ENCODE results near the gene CMBL. TPM values are rescaled to one million over a fixed set of nuclear protein-coding genes. Genes with fewer than 3 reads are reported as not detected.
"Not testable (repeated sequence)": the region's sequence is repeated elsewhere in the genome, so short reads cannot be mapped to it uniquely, and the experiment has no call there.

CMBL gene
- total and polyA plus RNA-seq, 3 donors from 2014 or later, result 4.3 to 16.1 (median 7.2) TPM

DNA sequence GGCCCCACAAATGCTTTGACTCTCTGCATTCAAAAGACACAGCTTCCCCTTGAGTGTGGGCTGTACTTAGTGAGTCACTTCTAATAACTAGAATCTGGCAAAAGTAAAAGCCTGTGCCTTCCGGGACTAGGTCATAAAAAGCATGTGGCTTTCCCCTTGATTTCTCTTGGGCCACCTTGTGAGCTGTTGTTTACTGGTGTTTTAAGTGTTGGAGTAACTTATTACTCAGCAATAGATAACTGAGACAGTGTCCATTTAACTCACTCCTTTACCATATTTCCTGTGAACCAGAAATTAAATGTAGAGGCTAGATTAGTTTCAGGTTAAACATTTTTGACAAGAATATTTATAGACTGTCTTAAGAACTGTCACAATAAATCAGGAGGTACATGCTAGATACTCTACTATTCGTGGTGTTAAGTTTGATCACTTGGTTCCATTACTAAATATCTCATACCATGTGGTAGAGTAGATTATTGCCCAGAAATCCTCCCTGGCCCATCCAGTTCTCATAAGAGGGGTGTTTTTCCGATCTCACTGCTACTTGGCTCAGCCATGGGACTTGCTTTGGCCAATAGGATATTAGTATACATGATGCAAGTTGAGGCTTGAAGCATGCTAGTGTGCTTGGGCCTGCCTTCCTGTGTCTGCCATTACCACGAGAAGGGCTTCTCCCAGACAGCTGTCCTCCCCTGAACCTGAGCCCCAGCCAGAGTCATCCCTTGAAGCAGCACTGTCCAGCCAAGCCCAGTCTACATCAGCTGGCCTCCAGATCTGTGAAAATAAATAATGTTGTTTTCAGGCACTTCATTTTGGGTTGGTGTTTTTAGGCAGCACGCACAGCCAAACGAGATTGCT is 10.4 kb upstream of the CMBL start:
- H3K27ac ChIP-seq, result no peak overlapping the region
- WGBS, 2 donors, result 83% methylated on average over 6 of the region's 6 CpGs
- H3K9me3 ChIP-seq, result no peaks in the 10 kb centered on the region
- no peaks in the 10 kb centered on the region for H3K36me3 ChIP-seq (ENCODE audit: low read depth, missing control alignments)
- intact Hi-C loops (cut with DNase I; ENCODE audit: low total_unique reads), result no loop called here
- no peaks in the 10 kb centered on the region for H3K4me1 ChIP-seq
- H3K4me3 ChIP-seq, result no peak overlapping the region
- no peak for DNase-seq
- H3K27me3 ChIP-seq, result no peaks in the 10 kb centered on the region
- TF ChIP-seq, protein P1, sequence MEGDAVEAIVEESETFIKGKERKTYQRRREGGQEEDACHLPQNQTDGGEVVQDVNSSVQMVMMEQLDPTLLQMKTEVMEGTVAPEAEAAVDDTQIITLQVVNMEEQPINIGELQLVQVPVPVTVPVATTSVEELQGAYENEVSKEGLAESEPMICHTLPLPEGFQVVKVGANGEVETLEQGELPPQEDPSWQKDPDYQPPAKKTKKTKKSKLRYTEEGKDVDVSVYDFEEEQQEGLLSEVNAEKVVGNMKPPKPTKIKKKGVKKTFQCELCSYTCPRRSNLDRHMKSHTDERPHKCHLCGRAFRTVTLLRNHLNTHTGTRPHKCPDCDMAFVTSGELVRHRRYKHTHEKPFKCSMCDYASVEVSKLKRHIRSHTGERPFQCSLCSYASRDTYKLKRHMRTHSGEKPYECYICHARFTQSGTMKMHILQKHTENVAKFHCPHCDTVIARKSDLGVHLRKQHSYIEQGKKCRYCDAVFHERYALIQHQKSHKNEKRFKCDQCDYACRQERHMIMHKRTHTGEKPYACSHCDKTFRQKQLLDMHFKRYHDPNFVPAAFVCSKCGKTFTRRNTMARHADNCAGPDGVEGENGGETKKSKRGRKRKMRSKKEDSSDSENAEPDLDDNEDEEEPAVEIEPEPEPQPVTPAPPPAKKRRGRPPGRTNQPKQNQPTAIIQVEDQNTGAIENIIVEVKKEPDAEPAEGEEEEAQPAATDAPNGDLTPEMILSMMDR (IDR thresholded peaks at IDR 0.05), result no peak
- no peak for TF ChIP-seq POLR2A (IDR thresholded peaks at IDR 0.05)

DNA sequence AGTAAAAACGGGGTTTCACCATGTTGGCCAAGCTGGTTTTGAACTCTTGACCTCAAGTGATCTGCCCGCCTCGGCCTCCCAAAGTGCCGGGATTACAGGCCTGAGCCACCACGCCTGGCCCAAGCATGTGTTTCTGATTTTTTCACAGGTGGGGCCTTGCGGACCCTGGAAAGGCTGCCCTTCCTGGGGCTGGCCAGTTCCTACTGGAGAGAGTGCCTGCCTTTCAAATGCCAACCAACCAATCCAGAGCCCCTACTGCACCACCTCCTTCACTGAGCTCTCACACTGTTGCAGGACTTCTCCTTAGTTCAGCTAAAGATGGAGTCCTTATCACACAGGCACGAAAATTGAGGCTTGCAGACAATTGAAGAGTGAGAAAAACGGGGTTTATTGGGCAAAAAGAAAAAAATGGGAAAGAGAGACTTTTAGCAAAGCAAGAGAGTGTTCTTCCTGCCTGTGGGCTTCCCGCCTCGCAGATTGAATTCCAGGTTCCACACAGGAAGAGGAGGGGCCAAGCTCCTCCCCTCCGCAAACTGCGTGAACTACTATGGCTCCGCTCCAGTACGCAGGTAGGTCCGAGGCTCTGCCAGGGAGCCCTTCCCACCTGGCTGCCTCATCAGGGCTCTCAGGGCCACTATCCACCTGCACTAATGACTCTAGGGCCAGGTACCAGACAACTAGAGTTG is 8.3 kb upstream of the CMBL start:
- Histone ChIP-seq H3K27ac (no peak overlapping the region), H3K4me1 (no peaks in the 10 kb centered on the region), H3K36me3 (ENCODE audit: low read depth, missing control alignments) (no peaks in the 10 kb centered on the region), H3K27me3 (no peaks in the 10 kb centered on the region), H3K9me3 (no peaks in the 10 kb centered on the region), H3K4me3 (peak overlapping the region; percentile 1 to 7)
- TF ChIP-seq, protein P1 (IDR thresholded peaks at IDR 0.05), result no peak
- TF ChIP-seq POLR2A (IDR thresholded peaks at IDR 0.05), result no peak
- peak; percentile 67 for DNase-seq
- WGBS, 2 donors, result 58 to 72% methylated on average over 15 of the region's 15 CpGs
- intact Hi-C loops (cut with DNase I; ENCODE audit: low total_unique reads), result no loop called here

DNA sequence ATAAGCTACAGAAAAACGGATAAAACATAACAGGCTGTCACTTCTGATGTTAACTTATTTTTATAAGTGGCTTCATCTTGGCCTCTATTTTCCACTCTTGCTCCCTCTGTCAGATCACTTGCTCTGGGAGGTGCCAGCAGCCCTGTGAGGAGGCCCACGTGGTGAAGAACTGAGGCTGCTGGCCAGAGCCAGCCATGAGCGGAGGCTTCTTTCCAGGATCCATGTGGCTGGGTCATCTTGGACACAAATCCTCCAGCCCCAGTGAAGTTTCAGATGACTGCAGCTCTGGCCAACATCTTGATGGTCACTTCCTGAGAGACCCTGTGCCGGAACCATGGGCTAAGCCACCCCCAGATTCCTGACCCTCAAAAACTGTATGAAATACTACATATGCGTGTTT is 7.5 kb upstream of the CMBL start:
- H3K4me1 ChIP-seq, result no peaks in the 10 kb centered on the region
- H3K9me3 ChIP-seq, result no peaks in the 10 kb centered on the region
- TF ChIP-seq POLR2A (IDR thresholded peaks at IDR 0.05), result no peak
- TF ChIP-seq, protein P1 (IDR thresholded peaks at IDR 0.05), result no peak
- no peak for DNase-seq
- H3K27me3 ChIP-seq, result no peaks in the 10 kb centered on the region
- no peak overlapping the region for H3K4me3 ChIP-seq
- intact Hi-C loops (cut with DNase I; ENCODE audit: low total_unique reads), result no loop called here
- H3K36me3 ChIP-seq (ENCODE audit: low read depth, missing control alignments), result no peaks in the 10 kb centered on the region
- H3K27ac ChIP-seq, result no peak overlapping the region
- 66 to 67% methylated on average over 5 of the region's 5 CpGs for WGBS, 2 donors

DNA sequence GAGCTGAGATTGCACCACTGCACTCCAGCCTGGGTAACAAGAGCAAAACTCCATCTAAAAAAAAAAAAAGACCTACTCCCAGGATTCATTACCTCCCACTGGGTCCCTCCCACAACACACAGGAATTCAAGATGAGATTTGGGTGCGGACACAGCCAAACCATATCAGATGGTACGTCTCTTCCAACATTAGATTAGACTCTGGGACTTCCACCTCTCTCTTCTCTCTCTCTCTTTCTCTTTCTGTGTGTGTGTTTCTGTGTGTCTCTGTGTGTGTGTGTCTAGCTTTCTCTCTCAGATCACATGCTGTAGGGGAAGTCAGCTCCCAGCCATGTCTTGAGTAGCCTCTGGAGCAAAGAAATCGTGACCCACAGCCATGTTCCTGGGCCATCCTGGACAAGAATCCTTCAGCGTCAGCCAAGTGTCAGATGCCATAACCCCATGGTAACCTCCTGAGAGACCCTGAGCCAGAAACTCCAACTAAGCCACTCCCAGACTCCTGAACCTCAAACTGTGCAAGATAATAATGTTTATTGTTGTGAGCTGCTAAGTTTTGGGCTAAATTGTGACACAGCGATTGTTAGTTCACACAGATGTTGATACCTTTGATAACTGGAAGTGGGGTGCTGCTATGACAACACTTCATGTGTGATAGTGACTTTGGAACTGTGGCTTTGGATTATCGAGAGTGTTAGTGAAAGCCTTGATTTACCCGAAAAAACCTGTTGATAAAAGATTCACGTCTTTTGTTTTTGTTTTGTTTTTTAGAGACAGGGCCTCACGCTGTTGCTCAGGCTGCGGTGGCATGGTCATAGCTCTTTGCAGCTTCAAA is 4.1 kb upstream of the CMBL start:
- intact Hi-C loops (cut with DNase I; ENCODE audit: low total_unique reads), result no loop called here

DNA sequence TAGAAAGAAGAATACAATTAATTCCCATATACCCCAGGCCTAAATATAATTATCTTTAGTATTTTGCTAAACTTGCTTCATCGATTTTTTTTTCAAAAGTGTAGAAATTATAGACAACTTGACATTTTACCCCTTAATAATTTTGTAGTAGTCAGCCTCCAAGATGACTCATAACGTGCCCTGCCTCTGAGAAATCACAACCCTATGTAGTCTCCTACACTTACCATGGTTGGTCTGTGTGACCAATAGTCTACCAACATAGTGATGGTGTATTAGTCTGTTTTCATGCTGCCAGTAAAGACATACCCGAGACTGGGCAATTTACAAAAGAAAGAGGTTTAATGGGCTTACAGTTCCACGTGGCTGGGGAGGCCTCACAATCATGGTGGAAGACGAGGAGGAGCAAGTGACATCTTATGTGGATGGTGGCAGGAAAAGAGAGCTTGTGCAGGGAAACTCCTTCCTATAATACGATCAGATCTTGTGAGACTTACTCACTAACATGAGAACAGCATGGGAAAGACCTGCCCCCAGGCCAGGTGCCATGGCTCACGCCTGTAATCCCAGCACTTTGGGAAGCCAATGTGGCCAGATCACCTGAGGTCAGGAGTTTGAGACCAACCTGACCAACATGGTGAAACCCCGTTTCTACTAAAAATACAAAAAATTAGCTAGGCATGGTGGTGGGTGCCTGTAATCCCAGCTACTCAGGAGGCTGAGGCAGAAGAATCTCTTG is 3.3 kb upstream of the CMBL start:
- H3K9me3 ChIP-seq; intact Hi-C loops (cut with DNase I; ENCODE audit: low total_unique reads); H3K4me1 ChIP-seq; H3K36me3 ChIP-seq (ENCODE audit: low read depth, missing control alignments); DNase-seq; H3K27me3 ChIP-seq; H3K4me3 ChIP-seq: not testable (repeated sequence)
- peak overlapping the region in 1 of 2 donors; percentile 50 for H3K27ac ChIP-seq
- 71 to 88% methylated on average over 7 to 8 of the region's 8 CpGs for WGBS, 2 donors

More for the DNA sequence above, 4.1 kb upstream of the CMBL start:
- Histone ChIP-seq H3K27me3 (no peaks in the 10 kb centered on the region), H3K4me1 (no peaks in the 10 kb centered on the region), H3K36me3 (ENCODE audit: low read depth, missing control alignments) (no peaks in the 10 kb centered on the region), H3K9me3 (no peaks in the 10 kb centered on the region), H3K27ac (no peak overlapping the region), H3K4me3 (no peak overlapping the region)
- peak; percentile 41 for DNase-seq
- TF ChIP-seq, protein P1 (IDR thresholded peaks at IDR 0.05), result no peak
- no peak for TF ChIP-seq POLR2A (IDR thresholded peaks at IDR 0.05)
- WGBS, 2 donors, result 59 to 73% methylated on average over 10 of the region's 10 CpGs
